Keratinocyte (primary cell): Measurements from ENCODE around the gene CA7. TPM values are rescaled to one million over a fixed set of nuclear protein-coding genes. Genes with fewer than 3 reads are reported as not detected.
A peak's percentile ranks its signal among the peaks of the same experiment; 100 is the strongest.

ENCODE experiments used
- DNase-seq: peaks from one replicate; pipeline ENCODE4 v3.0.0-alpha.2; 2011; ENCODE audit warnings: low read depth, missing footprints, low spot score
- FAIRE-seq: peaks from 2 replicates; lab custom pipeline; 2011; peaks lifted over from hg19 to GRCh38; lab: Jason Lieb, UNC
- H2AFZ ChIP-seq: 2 replicates; pipeline ENCODE4 v1.6.0; 2012; ENCODE audit warnings: low read length, control low read depth, inconsistent platforms; ENCODE audit not compliant: control insufficient read depth
- H3K27ac ChIP-seq: 2 replicates; pipeline ENCODE4 v1.5.1; 2011; ENCODE audit warnings: low read length; ENCODE audit not compliant: control insufficient read depth, insufficient read depth
- H3K27me3 ChIP-seq: 3 replicates; pipeline ENCODE4 v1.6.0; 2011; ENCODE audit warnings: low read length; ENCODE audit not compliant: control insufficient read depth, insufficient read depth; ENCODE audit errors: extremely low read depth
- H3K36me3 ChIP-seq, 2 experiments: 2 replicates in 1 of 2; 3 replicates in 1 of 2; pipeline ENCODE4 v1.5.1; 2011; ENCODE audit warnings: low read length in 2 of 2, mild to moderate bottlenecking in 1 of 2; ENCODE audit not compliant: control insufficient read depth in 2 of 2, insufficient read depth in 2 of 2; ENCODE audit errors: extremely low read depth in 1 of 2
- H3K4me1 ChIP-seq: 3 replicates; pipeline ENCODE4 v1.5.1; 2011; ENCODE audit warnings: low read length; ENCODE audit not compliant: control insufficient read depth, insufficient read depth; ENCODE audit errors: extremely low read depth
- H3K4me2 ChIP-seq: 3 replicates; pipeline ENCODE4 v1.6.0; 2011; ENCODE audit warnings: low read depth, low read length; ENCODE audit not compliant: control insufficient read depth, insufficient read depth; ENCODE audit errors: extremely low read depth
- H3K4me3 ChIP-seq, 3 experiments: fragments of 200-600 bp in 1 of 3; sonication (generic) in 1 of 3; 2 replicates in 2 of 3; 3 replicates in 1 of 3; pipeline ENCODE4 v1.5.1; 2011 to 2016; ENCODE audit warnings: low read length in 3 of 3, mild to moderate bottlenecking in 3 of 3, control low read depth in 2 of 3, inconsistent platforms in 1 of 3, low read depth in 1 of 3, mixed read lengths in 1 of 3, mixed run types in 1 of 3, moderate library complexity in 1 of 3; ENCODE audit not compliant: control insufficient read depth in 2 of 3, insufficient read depth in 2 of 3; ENCODE audit errors: extremely low read depth in 1 of 3
- H3K79me2 ChIP-seq: 2 replicates; pipeline ENCODE4 v1.6.0; 2012; ENCODE audit warnings: low read length; ENCODE audit not compliant: control insufficient read depth, insufficient read depth
- H3K9ac ChIP-seq: 3 replicates; pipeline ENCODE4 v1.6.0; 2011; ENCODE audit warnings: low read length; ENCODE audit not compliant: control insufficient read depth, insufficient read depth; ENCODE audit errors: extremely low read depth
- H3K9me1 ChIP-seq: 3 replicates; pipeline ENCODE4 v1.6.0; 2011; ENCODE audit warnings: low read length; ENCODE audit not compliant: control insufficient read depth, insufficient read depth; ENCODE audit errors: extremely low read depth
- H3K9me3 ChIP-seq: 2 replicates; pipeline ENCODE4 v1.5.1; 2012; ENCODE audit warnings: low read depth, low read length; ENCODE audit not compliant: control insufficient read depth
- H4K20me1 ChIP-seq: 3 replicates; pipeline ENCODE4 v1.6.0; 2011; ENCODE audit warnings: low read length; ENCODE audit not compliant: control insufficient read depth, insufficient read depth; ENCODE audit errors: extremely low read depth
- CTCF ChIP-seq, 3 experiments: IDR thresholded peaks in 1 of 3; conservative IDR thresholded peaks in 1 of 3; optimal IDR thresholded peaks in 1 of 3; 2 replicates in 2 of 3; 3 replicates in 1 of 3; pipeline versions ENCODE3 to v1.5.1; 2011; ENCODE audit warnings: low read length in 3 of 3, mild to moderate bottlenecking in 3 of 3, moderate library complexity in 2 of 3, control low read depth in 1 of 3, inconsistent platforms in 1 of 3; ENCODE audit not compliant: insufficient read depth in 2 of 3; ENCODE audit errors: extremely low read depth in 1 of 3
- EZH2 ChIP-seq: IDR thresholded peaks from one replicate; pipeline ENCODE4 v1.6.1; 2012; ENCODE audit warnings: inconsistent platforms, mild to moderate bottlenecking, low read length, moderate library complexity
- dilution Hi-C: fragments of 300-500 bp; cut with MboI; formaldehyde crosslinking; loops from one replicate; pipeline ENCODE4 v1.7.0; 2020; ENCODE audit warnings: low sequenced_read_pairs; ENCODE audit not compliant: extremely low pct_ligation_motif_present
- polyA plus RNA-seq, 5 experiments: library from polyadenylated mRNA; depleted of rRNA in 3 of 5; stranded (reverse) in 3 of 5; stranded (forward) in 1 of 5; unstranded in 1 of 5; fragments of >200 nt; gene quantifications; 1 replicate in 1 of 5; 2 replicates in 3 of 5; 3 replicates in 1 of 5; pipeline versions ENCODE4 v1.2.1 to v1.2.3, GENCODE V29; 2011 to 2012; ENCODE audit warnings: missing spikeins in 2 of 5, low read depth in 1 of 5, low replicate concordance in 1 of 5

The CA7 gene
- polyA plus RNA-seq, 1 donor (not counting 4 experiments of a cell fraction or from before 2014, with no cell fraction given) = not detected

GRCh38 chr16:66830422-66831404 lies 13.5 kb upstream of the CA7 start, which contains the start of gene NAE1:
Gene NAE1, minus strand, starts transcription at chr16:66830976. Its CDS starts 77 bp downstream, at chr16:66830899.
- peak; percentile 36 for DNase-seq
- no peak for TF ChIP-seq EZH2
- peak; percentile 78 to 99 (median 97) for TF ChIP-seq CTCF (optimal IDR thresholded peaks at IDR 0.05 in 1 of 3, IDR thresholded peaks at IDR 0.05 in 1 of 3, conservative IDR thresholded peaks at IDR 0.05 in 1 of 3; ENCODE audit: extremely low read depth in 1 of 3, insufficient read depth in 2 of 3, low read length in 3 of 3)
- dilution Hi-C loops = no loop called here
- Histone ChIP-seq H3K4me3 (peak within 1 kb of the TSS; percentile 49 to 76 (median 56)), H3K4me1 (peaks cover 21% of the 10 kb centered on the region), H3K9me3 (no peaks in the 10 kb centered on the region), H3K4me2 (peak within 1 kb of the TSS; percentile 85), H4K20me1 (peaks cover 2% of the 10 kb centered on the region), H3K27me3 (no peaks in the 10 kb centered on the region), H3K79me2 (peaks cover 40% of the 10 kb centered on the region), H3K36me3 (peaks cover 7 to 10% of the 10 kb centered on the region in 2 experiments), H2AFZ (peak within 1 kb of the TSS; percentile 72), H3K27ac (peak within 1 kb of the TSS; percentile 72), H3K9me1 (no peaks in the 10 kb centered on the region), H3K9ac (peak within 1 kb of the TSS; percentile 85)
- no peak for FAIRE-seq

- H3K9me1 ChIP-seq = no peaks in the 10 kb centered on the region
- dilution Hi-C loops = no loop called here
- TF ChIP-seq EZH2 = no peak
- TF ChIP-seq CTCF (optimal IDR thresholded peaks at IDR 0.05 in 1 of 3, IDR thresholded peaks at IDR 0.05 in 1 of 3, conservative IDR thresholded peaks at IDR 0.05 in 1 of 3; ENCODE audit: extremely low read depth in 1 of 3, insufficient read depth in 2 of 3, low read length in 3 of 3) = no peak
- peaks cover 3 to 10% of the 10 kb centered on the region in 2 experiments for H3K36me3 ChIP-seq
- FAIRE-seq (no peak), DNase-seq (no peak)
- H3K27ac ChIP-seq = no peak overlapping the region
- no peaks in the 10 kb centered on the region for H3K9me3 ChIP-seq
- no peak overlapping the region for H2AFZ ChIP-seq
- peaks cover 21% of the 10 kb centered on the region for H3K4me1 ChIP-seq
- H3K4me2 ChIP-seq = no peak overlapping the region
- no peak overlapping the region for H3K9ac ChIP-seq
- H3K27me3 ChIP-seq = no peaks in the 10 kb centered on the region
- H3K79me2 ChIP-seq = peaks cover 31% of the 10 kb centered on the region
- no peak overlapping the region for H3K4me3 ChIP-seq
- peaks cover 2% of the 10 kb centered on the region for H4K20me1 ChIP-seq
Observed at GRCh38 chr16:66832190-66832589, 12.0 kb upstream of the CA7 start.
